Mesendoderm (in vitro differentiated cells): ENCODE data around the gene PHETA1.

Experiments
- DNase-seq: peaks from one replicate; pipeline ENCODE4 v3.0.0; 2013
- H2AK5ac ChIP-seq: 2 replicates; pipeline ENCODE4 v1.6.1; 2013; ENCODE audit warnings: low read length, inconsistent platforms
- H2BK120ac ChIP-seq: 2 replicates; pipeline ENCODE4 v1.6.1; 2013; ENCODE audit warnings: low read depth, mild to moderate bottlenecking, low read length, moderate library complexity, mixed read lengths
- H2BK15ac ChIP-seq: replicated peaks from 2 replicates; pipeline ENCODE4 v1.6.1; 2013; ENCODE audit warnings: low read depth, mild to moderate bottlenecking, moderate library complexity
- H2BK5ac ChIP-seq: 2 replicates; pipeline ENCODE4 v1.6.1; 2013; ENCODE audit warnings: low read length, inconsistent platforms
- H3K18ac ChIP-seq: 2 replicates; pipeline ENCODE4 v1.6.1; 2013; ENCODE audit warnings: mild to moderate bottlenecking, low read length, mixed read lengths
- H3K23ac ChIP-seq: one replicate; pipeline ENCODE4 v1.6.1; 2013; ENCODE audit warnings: low read length
- H3K27ac ChIP-seq: 2 replicates; pipeline ENCODE4 v1.5.1; 2013; ENCODE audit warnings: low read depth, mild to moderate bottlenecking, inconsistent platforms, low read length, moderate library complexity
- H3K27me3 ChIP-seq: 2 replicates; pipeline ENCODE4 v1.6.1; 2013; ENCODE audit warnings: low read length, control low read depth, mild to moderate bottlenecking, inconsistent platforms; ENCODE audit not compliant: insufficient read depth, poor library complexity
- H3K36me3 ChIP-seq: 2 replicates; pipeline ENCODE4 v1.6.1; 2013; ENCODE audit warnings: low read length, inconsistent platforms; ENCODE audit not compliant: control insufficient read depth, insufficient read depth
- H3K4ac ChIP-seq: one replicate; pipeline ENCODE4 v1.6.1; 2013; ENCODE audit warnings: low read depth, mild to moderate bottlenecking, low read length, moderate library complexity
- H3K4me1 ChIP-seq: 2 replicates; pipeline ENCODE4 v1.6.1; 2013; ENCODE audit warnings: low read depth, low read length, inconsistent platforms; ENCODE audit not compliant: control insufficient read depth
- H3K4me2 ChIP-seq: 2 replicates; pipeline ENCODE4 v1.6.1; 2013; ENCODE audit warnings: low read length
- H3K4me3 ChIP-seq: 2 replicates; pipeline ENCODE4 v1.5.1; 2013; ENCODE audit warnings: mild to moderate bottlenecking, low read length
- H3K56ac ChIP-seq: one replicate; pipeline ENCODE4 v1.6.1; 2013; ENCODE audit warnings: low read length
- H3K79me1 ChIP-seq: 2 replicates; pipeline ENCODE4 v1.6.1; 2013; ENCODE audit warnings: low read length, inconsistent platforms
- H3K79me2 ChIP-seq: 2 replicates; pipeline ENCODE4 v1.6.1; 2013; ENCODE audit warnings: mild to moderate bottlenecking, low read length; ENCODE audit not compliant: control insufficient read depth, insufficient read depth
- H3K9ac ChIP-seq: 2 replicates; pipeline ENCODE4 v1.6.1; 2013; ENCODE audit warnings: low read length, inconsistent platforms
- H4K5ac ChIP-seq: one replicate; pipeline ENCODE4 v1.6.1; 2013; ENCODE audit warnings: low read length
- H4K8ac ChIP-seq: one replicate; pipeline ENCODE4 v1.6.1; 2013; ENCODE audit warnings: low read depth, mild to moderate bottlenecking, control low read depth, low read length, moderate library complexity
- WGBS: extraction: QIAGEN DNeasy Blood & Tissue Kit; methylation state at CpG from one replicate; pipeline ENCODE4 v1.1.7; 2013; ENCODE audit warnings: low lambda C conversion rate, missing lambda C conversion rate; ENCODE audit not compliant: insufficient coverage; ENCODE audit errors: extremely low coverage; 5-methylcytosine and 5-hydroxymethylcytosine counted together

PHETA1 gene

DNA sequence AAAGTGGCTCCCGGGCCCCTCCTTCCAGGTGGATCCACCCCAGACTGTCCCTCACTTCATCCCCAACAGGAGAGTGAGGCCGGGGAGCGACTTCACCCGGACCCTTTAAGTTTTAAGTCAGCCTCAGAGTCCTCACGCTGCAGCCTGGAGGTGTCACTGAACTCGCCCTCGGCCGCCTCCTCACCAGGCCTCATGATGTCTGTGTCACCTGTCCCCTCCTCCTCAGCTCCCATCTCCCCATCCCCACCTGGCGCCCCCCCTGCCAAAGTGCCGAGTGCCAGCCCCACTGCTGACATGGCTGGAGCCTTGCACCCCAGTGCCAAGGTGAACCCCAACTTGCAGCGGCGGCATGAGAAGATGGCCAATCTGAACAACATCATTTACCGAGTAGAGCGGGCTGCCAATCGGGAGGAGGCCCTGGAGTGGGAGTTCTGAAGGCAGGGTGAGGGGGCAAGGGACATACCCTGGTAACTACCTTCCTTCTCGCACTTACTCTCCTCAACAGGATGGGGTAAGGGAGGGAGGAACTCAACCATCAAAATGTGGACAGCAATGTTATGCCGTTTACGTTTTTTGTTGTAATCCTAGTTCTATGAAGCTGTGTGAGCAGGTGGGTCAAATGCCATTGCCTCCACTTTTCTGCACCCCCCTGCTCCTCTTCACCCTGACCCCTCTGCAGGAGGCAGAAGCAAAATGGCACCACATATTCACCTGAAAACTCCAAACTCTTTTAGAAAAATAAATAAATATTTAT is 20.8 kb downstream of the PHETA1 start:
- no peak overlapping the region for H3K56ac ChIP-seq
- H3K18ac ChIP-seq = no peak overlapping the region
- H3K23ac ChIP-seq = no peak overlapping the region
- H3K4me3 ChIP-seq = no peak overlapping the region
- WGBS = no CpG with 5 or more reads among the region's 18 CpGs
- H3K4ac ChIP-seq = no peak overlapping the region
- H2AK5ac ChIP-seq = no peak overlapping the region
- no peak overlapping the region for H3K4me2 ChIP-seq
- H3K4me1 ChIP-seq = no peaks in the 10 kb centered on the region
- no peak overlapping the region for H3K27ac ChIP-seq
- no peak overlapping the region for H3K9ac ChIP-seq
- H3K36me3 ChIP-seq = no peaks in the 10 kb centered on the region
- no peak overlapping the region for H4K8ac ChIP-seq
- H2BK15ac ChIP-seq = no peak overlapping the region
- H4K5ac ChIP-seq = no peak overlapping the region
- H3K79me2 ChIP-seq = no peaks in the 10 kb centered on the region
- no peaks in the 10 kb centered on the region for H3K27me3 ChIP-seq
- H2BK120ac ChIP-seq = no peak overlapping the region
- no peak for DNase-seq
- no peak overlapping the region for H2BK5ac ChIP-seq
- H3K79me1 ChIP-seq = no peaks in the 10 kb centered on the region

DNA sequence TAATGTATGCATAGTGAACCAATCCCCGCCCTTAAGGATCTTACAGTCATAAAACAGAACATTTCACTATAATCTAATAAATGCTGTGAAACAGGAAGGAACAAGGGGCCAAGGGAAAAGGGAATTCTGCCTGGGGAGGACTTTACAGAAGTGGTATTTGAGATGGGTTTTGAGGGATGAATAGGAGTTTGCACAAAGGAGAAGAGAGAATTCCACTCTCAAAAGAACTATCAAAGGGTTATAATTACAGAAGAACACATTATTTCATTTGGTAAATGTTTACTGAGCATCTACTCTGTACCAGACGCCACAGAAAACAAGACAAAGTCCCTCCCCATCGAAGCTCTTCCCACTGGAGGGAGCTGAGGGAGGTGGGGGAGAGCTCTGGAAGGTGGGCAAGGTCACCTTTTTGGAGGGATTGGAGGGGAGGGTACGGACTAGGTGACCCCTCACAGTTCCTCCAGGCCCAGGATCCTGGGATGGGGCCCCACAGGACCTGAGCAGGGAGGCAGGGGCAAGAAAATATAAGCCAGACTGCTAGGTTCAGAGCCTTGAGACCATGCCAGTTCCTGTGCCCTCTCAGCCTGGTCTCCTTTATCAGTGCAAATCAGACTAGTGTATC is 24.5 kb downstream of the PHETA1 start:
- Histone ChIP-seq H4K8ac (no peak overlapping the region), H3K56ac (no peak overlapping the region), H3K18ac (no peak overlapping the region), H4K5ac (no peak overlapping the region), H3K23ac (no peak overlapping the region), H2BK15ac (no peak overlapping the region), H3K27me3 (no peaks in the 10 kb centered on the region), H3K4me1 (no peaks in the 10 kb centered on the region), H2AK5ac (no peak overlapping the region), H3K36me3 (no peaks in the 10 kb centered on the region), H2BK120ac (no peak overlapping the region), H2BK5ac (no peak overlapping the region), H3K79me1 (no peaks in the 10 kb centered on the region), H3K9ac (no peak overlapping the region), H3K4me2 (no peak overlapping the region), H3K4ac (no peak overlapping the region), H3K79me2 (no peaks in the 10 kb centered on the region), H3K4me3 (no peak overlapping the region), H3K27ac (no peak overlapping the region)
- no CpG with 5 or more reads among the region's 4 CpGs for WGBS
- no peak for DNase-seq

DNA sequence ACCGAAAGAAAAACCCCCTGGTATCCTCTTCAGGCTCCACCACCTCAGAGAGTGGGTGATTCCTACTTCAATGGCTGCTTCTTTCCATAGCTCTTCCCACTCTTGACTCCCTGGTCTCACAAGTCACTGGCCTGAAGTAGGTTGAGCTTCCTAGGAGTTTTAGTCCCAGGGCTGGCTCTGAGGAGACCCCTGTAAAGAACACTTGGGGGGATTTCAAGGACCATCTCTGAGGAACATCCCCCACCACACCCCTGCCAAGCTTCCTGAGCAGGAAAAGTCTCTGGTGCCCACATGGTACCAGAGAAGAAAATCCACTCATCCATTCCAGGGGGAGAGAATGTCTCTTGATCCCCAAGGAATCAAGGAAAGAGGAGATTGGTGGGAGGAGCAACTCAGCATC is 25.7 kb downstream of the PHETA1 start:
- WGBS = no CpG with 5 or more reads among the region's 1 CpG
- Histone ChIP-seq H2AK5ac (no peak overlapping the region), H3K4me1 (no peaks in the 10 kb centered on the region), H2BK15ac (no peak overlapping the region), H3K79me2 (no peaks in the 10 kb centered on the region), H3K27me3 (no peaks in the 10 kb centered on the region), H3K4me3 (no peak overlapping the region), H4K8ac (no peak overlapping the region), H3K79me1 (no peaks in the 10 kb centered on the region), H2BK5ac (no peak overlapping the region), H3K4ac (no peak overlapping the region), H3K27ac (no peak overlapping the region), H3K4me2 (no peak overlapping the region), H3K36me3 (no peaks in the 10 kb centered on the region), H3K18ac (no peak overlapping the region), H3K23ac (no peak overlapping the region), H3K9ac (no peak overlapping the region), H2BK120ac (no peak overlapping the region), H3K56ac (no peak overlapping the region), H4K5ac (no peak overlapping the region)
- no peak for DNase-seq

DNA sequence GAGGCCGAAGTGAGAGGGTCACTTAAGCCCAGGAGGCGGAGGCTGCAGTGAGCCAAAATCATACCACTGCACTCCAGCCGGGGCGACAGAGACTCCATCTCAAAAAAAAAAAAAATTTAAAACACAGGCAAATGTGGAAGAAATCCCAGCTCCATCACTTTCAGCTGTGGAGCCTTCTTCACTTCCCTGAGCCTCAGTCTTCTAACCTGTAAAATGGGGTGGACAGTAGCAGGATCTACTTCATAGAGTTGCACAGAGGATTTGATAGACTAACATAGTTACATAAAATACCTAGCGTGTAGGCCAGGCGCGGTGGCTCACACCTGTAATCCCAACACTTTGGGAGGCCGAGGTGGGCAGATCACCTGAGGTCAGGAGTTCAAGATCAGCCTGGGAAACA is 26.5 kb downstream of the PHETA1 start:
- no peaks in the 10 kb centered on the region for H3K36me3 ChIP-seq
- no peaks in the 10 kb centered on the region for H3K79me1 ChIP-seq
- no peaks in the 10 kb centered on the region for H3K79me2 ChIP-seq
- no peak overlapping the region for H4K5ac ChIP-seq
- H3K4ac ChIP-seq = no peak overlapping the region
- no peak overlapping the region for H2BK15ac ChIP-seq
- no peak overlapping the region for H3K56ac ChIP-seq
- no peak overlapping the region for H2AK5ac ChIP-seq
- no peak overlapping the region for H3K4me3 ChIP-seq
- H3K27ac ChIP-seq = no peak overlapping the region
- H3K18ac ChIP-seq = no peak overlapping the region
- H3K23ac ChIP-seq = no peak overlapping the region
- H3K4me1 ChIP-seq = no peaks in the 10 kb centered on the region
- H3K9ac ChIP-seq = no peak overlapping the region
- H3K27me3 ChIP-seq = no peaks in the 10 kb centered on the region
- H2BK120ac ChIP-seq = no peak overlapping the region
- DNase-seq = no peak
- H2BK5ac ChIP-seq = no peak overlapping the region
- H4K8ac ChIP-seq = no peak overlapping the region
- no CpG with 5 or more reads among the region's 8 CpGs for WGBS
- H3K4me2 ChIP-seq = no peak overlapping the region

DNA sequence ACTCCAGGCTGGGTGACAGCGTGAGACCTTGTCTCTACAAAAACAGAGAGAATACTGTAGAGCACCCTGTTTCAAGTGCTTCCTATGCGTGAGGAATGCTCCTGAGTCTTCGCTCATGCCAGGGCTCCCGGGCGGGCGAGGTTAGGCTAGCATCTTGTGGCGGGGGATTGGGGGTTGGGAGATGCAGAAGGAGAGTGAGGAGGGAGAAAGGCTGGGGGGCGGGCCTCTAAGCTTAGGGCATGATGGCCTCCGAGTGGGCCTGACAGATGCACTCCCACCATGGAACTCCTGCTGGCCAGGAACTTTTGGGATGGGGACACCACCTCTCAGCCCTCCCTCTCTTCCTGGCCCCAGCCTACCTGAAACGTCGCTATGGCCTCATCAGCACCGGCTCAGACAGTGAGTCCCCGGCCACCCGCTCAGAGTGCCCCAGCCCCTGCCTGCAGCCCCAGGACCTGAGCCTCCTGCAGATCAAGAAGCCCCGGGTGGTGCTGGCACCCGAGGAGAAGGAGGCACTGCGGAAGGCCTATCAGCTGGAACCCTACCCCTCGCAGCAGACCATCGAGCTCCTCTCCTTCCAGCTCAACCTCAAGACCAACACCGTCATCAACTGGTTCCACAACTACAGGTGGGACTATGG is 27.3 kb downstream of the PHETA1 start:
- no CpG with 5 or more reads among the region's 20 CpGs for WGBS
- H2BK15ac ChIP-seq = no peak overlapping the region

More for the DNA sequence above, 27.3 kb downstream of the PHETA1 start:
- Histone ChIP-seq H2BK120ac (no peak overlapping the region), H3K4me2 (no peak overlapping the region), H3K4me3 (no peak overlapping the region), H3K27ac (no peak overlapping the region), H4K5ac (no peak overlapping the region), H4K8ac (no peak overlapping the region), H3K56ac (no peak overlapping the region), H2BK5ac (no peak overlapping the region), H3K79me1 (no peaks in the 10 kb centered on the region), H3K79me2 (no peaks in the 10 kb centered on the region), H3K27me3 (no peaks in the 10 kb centered on the region), H3K23ac (no peak overlapping the region), H3K4ac (no peak overlapping the region), H3K18ac (no peak overlapping the region), H3K36me3 (no peaks in the 10 kb centered on the region), H2AK5ac (no peak overlapping the region), H3K4me1 (no peaks in the 10 kb centered on the region), H3K9ac (no peak overlapping the region)
- DNase-seq = no peak
